AG08395 (cell line): ENCODE data around the gene FCHSD2.
"Not testable (repeated sequence)": the region's sequence is repeated elsewhere in the genome, so short reads cannot be mapped to it uniquely, and the experiment has no call there.

Experiments used
- DNase-seq: peaks from one replicate; pipeline ENCODE4 v3.0.0; 2012; ENCODE audit warnings: mixed read lengths, low spot score

Gene FCHSD2

DNA sequence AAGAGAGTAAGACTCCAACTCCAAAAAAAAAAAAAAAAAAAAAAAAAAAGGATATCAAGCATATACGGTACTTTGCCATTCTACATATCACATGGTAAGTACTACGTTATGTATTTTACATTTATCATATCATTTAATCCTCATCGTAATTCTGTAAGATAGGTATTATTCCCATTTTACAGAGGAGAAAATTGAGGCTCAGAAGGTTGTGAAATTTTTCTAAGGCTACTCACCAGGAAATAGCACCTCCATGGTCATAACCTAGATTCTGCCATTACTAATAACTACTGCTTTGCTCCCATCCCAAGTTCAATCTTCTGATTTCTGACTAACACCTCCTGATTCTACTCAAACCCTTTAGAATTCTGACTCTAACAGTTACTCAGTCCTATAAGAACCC, 138.0 kb downstream of the FCHSD2 start:
- DNase-seq, result no peak

DNA sequence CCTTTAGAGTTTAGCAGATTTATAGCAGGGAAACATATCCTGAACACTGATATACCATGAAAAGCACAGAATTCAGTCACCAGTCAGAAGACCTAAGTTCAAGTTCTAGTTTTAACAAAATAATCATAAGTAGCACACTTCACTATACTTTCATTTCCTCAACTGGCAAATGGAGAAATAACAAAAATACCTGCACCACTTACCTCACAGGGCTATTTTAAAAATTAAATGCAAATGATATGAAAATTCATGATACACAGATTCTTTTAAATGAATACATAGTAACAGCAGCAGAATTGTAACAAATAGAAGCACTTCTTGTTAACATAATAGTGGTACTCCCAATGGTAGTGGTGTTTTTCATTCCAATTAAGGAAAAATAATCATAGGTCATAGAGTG, 139.0 kb downstream of the FCHSD2 start:
- no peak for DNase-seq

DNA sequence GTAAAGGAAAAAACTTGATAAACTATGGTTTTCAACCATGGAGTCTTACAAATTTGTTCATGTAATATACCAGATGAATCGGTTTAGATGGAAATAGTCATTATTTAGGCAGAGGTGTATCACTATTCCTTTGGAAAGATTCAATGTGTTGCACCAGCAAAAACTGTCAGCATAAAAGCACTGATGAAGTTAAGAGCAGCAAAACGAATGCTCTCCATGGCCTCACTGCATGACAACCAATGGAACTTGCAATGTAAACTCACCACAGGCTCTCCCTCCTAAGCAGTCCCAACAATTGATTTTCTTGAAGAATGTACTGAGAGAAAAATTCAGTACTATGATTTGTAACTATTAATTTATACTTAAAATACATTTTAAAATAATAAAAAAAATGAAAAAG, 139.9 kb downstream of the FCHSD2 start:
- DNase-seq, result no peak

DNA sequence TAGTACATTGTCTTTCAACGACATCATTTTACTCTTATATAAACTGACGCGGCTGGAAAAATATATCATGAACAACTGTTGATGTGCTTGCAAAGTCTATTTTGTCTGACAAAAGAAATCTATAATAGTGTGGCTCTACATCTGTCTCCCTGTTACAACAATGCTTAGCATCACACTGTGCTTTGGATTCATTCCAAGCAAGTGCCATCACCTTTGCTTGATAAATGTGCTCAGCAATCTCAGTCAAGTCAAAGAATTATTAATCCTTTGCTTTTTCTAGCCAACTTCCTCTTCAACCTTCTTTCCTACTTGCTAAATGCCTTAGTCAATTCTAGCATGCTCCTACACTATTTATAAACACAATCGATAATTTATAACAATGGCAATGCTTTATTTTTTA, 140.5 kb downstream of the FCHSD2 start:
- DNase-seq, result no peak

DNA sequence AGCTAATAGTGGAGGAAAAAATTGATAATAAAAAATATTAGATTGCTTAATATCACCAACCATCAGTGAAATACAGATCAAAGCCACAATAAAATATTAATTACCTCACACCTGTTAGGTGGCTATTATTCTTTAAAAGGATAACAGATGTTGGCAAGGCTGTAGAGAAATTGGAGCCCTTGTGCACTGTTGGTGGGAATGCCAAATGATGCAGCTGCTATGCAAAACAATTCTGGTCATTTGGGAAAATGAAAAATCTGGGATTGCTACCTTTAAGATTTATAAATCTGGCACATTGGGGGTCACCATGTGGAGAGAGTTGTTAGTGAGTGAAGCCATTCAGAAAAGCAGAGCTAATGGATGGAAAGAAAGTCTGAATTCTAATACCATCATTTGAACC, 143.4 kb downstream of the FCHSD2 start:
- DNase-seq, result no peak

DNA sequence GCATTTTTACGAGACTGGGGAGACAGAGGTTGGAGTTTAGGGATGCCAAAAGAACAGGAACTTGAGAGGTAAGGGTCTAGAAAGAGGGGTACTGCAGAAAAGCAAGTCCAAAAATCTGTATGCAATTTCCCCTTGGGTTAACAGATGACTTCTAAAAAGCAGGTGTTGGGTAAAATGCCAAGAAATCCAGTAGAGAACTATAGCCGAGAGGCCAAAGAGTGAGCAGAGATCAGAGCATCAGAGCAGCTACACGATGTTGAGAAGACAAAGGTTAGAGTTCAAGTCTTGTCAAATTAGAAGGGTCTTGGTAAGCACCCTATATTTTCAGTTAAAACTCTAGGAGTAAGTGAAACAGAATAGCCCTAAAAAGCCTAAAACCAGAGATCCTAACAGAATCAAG, 145.2 kb downstream of the FCHSD2 start:
- DNase-seq, result no peak

DNA sequence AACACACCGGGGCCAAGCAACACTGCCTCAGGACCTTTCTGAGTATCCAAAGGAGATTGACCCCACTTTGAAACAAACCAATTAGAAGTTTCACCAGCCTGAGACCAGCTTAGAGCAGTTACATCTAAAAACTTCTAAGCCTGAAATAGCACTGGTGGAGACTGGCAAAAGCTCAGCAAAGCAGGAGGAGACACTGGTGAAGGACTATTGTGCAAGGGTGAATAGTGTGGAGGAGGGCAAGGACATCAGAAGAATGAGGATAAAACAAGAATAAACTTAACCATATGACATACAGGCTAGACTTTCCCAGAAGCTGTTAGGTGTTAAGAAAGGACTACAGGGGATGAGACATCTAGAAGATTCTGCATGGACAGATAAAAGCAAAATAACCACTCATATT, 152.4 kb downstream of the FCHSD2 start:
- DNase-seq, result peak; percentile 25

DNA sequence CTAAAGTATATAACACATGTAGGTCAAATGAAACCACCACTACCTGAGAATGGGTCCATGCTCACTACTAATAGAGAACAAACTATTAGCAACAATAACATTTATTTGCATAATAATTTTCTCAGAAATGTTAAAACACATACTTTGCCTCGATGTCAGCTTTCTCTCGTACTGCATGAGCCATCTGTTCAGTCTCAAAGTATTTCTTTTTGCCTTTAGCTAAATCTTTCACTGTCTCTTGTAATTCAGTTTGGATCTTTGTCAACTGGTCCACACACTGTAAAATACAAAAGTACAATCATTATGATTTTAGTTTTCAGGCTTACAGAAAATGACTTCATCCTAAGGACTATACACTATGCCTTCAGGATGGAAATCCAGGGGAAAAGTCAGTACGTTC, 153.3 kb downstream of the FCHSD2 start:
- no peak for DNase-seq

DNA sequence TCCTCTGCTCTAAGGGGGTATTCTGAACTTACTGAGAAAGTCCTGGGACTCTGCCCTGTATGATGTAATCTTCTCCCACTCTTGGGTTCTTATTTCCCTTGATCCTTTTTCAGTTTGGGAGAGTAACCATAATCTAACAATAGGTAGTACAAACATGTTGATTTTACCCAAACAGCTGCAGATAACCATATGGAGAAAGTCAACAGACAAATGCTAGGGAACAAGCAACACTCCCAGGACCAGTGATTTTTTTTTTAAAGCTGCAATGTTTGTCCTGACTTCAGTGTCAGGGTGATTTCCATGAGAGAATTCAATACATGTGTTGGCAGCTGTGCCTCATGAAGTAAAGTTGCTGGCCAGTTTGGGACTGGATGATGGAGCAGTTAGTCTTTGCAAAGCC, 156.5 kb downstream of the FCHSD2 start:
- no peak for DNase-seq

DNA sequence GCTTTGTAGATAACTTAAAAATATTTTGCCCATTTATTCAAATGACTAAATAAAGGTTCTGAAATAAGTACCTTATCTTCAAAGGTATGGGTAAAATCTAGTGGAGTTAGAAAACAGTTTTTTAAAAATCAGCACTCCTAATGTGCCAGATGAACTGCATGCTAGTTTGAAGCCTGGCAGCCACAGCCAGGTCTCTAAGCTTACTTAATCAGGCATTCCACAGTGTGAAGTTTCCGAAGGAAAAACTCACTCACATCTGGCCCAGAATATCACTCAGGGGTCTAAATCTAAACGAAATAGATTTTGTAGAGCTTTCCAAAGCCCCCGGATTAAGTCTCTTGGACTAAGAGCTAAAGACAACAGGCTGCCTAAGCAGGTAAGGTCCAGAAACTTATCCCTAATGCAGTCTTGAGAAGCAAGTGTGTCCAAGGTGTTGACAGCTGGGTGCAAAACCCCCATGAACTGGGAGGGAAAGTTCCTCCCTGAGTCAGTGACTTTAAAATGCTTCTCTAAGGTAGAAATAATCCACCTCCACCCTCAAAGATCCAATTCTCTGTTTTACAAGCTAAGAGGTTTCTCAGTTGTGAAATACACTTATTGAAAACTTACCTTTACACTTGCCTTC, 157.6 kb downstream of the FCHSD2 start:
- no peak for DNase-seq

DNA sequence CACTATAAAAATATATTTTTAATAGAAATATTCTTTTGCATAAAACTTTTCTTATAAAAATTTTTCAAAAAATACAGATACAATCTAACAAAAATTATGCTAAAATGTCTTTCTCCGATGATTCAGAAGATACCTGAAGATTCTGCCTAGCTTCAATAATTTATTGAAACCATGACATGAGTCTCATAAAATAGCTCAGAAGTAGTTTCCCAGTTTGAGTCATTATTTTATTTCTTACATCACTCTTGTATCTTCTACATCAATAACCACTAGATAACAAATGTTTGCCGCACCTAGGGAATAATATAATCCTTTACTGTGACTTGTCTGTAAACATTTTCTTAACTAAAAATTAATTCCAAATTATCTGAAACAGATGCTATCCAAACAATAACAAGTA, 158.6 kb downstream of the FCHSD2 start:
- no peak for DNase-seq

DNA sequence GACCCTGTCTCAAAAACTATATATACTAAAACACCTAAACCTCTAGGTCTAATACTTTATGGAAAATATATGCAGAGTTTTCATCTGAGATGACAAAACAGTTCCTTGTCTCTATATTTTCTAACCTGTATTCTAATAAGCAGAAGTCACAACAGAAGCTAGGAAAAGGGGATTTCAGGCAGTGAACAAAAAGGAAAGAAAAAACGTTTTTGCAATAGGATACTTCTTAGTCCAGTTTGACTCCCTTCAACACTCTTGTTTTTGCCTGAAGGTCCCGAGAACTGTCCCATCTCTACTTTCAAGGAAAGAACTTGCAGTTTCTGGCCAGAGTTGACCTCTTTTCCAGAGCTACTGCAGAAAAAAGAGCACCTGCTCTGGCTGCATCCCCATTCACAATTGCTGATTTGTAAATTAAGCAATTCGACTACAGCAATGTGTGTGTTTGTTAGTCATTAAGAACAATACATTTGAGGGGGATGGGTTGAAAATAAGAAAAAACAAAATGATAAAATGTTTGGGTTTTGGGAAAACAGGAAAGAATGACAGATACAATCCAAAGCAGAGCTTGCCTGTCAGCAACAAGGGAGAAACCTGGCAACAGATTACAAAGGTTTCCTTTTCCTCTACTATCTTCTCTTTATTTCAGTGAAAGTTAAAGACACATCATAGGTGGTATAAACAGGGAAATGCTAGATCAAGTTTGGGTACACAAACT, 160.0 kb downstream of the FCHSD2 start:
- no peak for DNase-seq

DNA sequence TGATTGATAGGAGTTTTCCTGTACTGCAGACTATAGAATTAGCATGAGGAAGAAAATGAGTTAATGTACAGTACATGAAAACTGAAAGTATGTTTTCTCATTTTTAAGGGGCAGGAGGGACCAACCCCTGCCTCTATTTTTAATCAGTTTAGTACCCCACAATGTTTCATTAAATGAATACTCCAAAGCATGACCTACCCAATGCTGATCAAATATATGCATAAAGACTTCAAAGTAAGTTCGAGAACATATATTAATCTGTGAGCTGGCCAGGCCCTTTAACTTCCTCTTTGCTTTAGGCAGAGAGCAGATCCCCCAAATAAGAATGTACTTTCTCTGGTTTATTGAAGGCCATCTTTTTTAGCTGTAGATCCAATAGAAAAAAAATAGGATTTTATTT, 161.0 kb downstream of the FCHSD2 start:
- no peak for DNase-seq

DNA sequence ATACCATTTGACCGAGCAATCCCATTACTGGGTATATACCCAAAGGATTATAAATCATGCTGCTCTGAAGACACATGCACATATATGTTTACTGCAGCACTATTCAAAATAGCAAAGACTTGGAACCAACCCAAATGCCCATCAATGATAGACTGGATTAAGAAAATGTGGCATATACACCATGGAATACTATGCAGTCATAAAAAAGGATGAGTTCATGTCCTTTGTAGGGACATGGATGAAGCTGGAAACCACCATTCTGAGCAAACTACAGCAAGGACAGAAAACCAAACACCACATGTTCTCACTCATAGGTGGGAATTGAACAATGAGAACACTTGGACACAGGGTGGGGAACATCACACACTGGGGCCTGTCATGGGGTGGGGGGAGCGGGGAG, 164.3 kb downstream of the FCHSD2 start:
- not testable (repeated sequence) for DNase-seq

DNA sequence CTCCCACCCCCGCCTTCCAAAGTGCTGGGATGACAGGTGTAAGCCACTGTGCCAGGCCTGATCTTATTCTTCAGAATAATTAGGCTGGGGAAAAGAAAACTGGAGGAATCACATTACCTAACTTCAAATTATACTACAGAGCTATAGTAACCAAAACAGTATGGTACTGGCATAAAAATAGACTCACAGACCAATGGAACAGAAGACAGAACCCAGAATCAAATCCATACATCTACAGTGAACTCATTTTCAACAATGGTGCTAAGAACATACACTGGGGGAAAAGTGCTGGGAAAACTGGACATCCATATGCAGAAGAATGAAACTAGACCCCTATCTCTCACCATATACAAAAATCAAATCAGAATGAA, 165.6 kb downstream of the FCHSD2 start:
- not testable (repeated sequence) for DNase-seq

DNA sequence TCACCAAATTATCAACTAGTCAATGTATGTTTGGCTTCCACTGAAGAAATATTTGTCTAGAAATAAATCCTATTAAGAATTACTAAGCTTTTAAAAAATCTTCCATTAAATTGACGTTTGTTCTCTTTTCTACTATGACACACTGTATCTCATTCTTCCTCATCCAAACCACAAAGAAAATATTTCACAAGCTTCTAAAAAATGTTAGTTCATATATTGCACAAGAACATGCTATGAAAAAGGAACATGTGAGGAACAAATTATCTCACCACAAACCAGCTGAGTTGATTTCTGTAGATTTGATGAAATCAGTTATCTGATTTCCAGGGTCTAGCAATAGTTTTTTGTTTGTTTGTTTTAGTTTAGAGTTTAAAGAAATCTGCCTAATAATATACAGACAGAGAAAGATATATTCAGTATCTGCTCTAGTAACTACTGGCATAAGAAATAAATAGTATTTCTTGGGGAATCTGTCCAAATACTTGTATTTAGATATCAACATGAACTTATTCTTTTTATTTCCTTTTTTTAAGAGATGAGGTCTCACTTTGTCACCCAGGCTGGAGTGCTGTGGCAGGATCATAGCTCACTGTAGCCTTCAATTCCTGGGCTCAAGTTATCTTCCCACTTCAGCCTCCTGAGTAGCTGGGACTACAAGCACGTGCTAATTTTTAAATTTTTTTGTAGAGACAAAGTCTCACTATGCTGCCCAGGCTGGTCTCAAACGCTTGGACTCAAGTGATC, 166.2 kb downstream of the FCHSD2 start:
- peak; percentile 60 for DNase-seq

DNA sequence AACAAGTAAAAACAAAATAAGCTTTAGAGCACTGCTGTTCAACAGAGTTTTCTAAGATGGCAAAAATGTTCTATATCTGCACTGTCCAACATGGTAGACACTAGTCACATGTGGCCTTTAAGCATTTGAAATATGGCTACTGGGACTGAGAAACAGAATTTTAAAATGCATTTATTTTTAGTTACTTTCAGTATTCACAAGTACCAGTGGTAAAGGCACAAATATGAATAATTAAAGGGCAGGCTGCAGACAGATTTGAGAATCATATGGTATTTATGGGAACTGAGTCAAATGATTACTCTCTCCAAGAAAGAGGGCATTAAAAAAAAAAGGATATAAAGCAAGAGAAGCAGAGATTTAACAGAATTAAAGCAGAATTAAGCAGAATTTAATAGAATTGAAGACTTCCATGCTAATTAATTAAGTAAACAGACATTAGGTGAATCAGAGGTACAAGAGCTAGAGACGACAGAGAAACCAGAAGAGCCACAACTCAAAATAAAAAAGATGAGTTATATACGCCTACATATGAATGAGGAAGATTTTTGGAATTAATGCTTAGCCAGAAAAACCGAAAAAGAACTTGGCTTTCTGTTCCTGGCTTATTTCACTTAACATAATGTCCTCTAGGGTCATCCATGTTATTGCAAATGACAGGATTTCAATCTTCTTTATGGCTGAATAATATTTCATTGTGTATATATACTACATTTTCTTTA, 167.5 kb downstream of the FCHSD2 start:
- DNase-seq, result no peak

DNA sequence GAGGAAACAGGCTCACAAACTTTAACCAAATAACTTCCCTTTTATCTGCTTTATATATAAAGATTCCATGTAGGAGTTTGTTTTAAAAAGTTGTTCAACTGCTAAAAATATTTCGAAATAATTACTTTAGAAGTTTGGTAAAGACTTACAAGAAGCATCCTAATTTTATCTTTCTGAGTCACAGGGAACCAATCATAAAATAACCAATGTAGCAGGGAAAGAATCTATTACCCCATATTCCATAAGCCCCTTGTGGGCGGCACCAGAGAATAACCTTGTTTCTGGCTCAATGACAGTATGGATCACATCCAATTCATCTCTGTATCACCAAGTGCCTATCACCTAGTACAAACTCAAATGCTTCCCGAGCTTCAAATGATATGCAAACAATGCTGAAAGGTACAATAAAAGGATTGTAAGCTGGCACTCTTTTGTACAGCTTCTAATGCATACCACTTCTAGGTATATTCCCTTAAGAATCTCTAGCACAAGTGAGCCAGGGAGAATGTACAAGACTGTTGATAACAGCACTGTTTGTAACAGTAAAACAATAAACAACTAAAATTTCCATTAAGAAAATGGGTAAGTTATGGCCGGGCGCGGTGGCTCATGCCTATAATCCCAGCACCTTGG, 169.5 kb downstream of the FCHSD2 start:
- peak; percentile 37 for DNase-seq

DNA sequence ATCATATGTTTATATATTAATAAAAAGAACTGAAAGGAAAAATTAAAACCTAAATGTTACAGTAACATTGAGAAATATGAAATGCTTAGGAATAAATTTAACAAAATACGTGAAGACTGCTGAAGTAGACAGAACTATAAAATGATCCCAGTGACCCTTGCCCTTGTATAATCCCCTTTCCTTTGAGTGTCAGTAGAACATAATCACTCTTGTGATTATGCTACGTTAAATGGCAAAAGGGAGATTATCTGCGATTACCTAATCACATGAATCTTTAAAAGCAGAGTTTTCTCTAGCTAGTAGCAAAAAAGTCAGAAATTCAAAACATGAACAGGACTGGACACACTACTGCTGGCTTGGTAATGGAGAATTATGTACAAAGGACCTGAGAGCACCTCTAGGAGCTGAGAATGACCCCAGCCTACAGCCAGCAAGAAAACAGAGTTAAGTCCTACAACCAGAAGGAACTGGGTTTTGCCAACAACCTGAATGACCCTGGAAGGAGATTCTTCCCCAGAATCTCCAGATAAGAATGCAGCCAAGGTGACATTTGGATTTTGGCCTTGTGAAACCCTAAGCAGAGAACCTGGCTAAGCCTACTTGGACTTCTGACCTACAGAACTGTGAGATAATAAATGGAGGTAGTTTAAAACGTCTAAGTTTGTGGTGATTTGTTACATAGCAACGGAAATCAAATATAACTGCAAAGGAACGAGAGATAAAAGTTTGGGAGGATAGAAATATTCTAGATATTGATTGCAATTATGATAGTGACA, 170.7 kb downstream of the FCHSD2 start:
- no peak for DNase-seq

DNA sequence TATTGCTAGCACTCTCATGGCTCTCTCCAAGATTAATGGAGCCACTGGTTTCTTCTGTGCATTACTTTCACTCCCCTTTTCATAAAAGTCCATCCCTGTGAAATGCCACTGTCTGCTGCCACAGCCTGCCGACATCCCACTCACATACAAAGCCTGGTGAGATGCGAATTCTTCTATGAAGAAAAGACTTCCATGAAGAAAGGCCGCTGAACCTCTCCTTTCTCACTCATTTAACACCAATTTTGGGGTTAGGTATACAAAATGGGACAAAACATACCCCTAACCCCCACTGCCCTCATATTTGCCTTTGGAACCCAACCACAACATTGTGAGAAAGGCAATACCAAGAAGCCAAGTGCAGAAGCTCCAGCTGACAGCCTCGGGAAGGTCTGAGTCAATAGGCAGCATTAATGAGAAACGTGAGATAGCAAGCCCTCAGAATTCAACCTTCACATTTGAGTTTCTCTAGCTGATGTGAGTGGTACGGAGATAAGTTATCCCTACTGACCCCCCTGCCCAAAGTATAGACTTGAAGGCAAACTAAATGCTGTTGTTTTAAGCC, 171.5 kb downstream of the FCHSD2 start:
- no peak for DNase-seq

DNA sequence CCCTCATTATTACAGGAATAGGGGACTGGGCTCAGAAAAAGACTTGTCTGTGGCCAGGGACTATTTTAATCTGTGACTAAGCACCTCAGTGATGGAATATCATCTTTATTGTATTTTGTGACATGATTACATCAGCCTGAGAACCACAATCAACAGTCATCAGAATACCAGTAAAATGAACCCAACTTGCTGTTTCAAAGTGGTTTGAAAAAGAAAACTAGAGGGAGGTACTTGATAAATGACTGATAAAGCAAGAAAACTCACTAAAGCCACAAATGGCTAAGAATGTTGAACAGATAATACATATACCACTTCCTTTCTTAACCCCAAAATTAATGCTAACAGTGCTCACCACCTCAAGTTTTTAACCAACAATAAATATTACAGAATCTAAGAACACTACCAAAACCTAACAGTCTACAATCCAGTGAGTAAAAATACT, 172.2 kb downstream of the FCHSD2 start:
- peak; percentile 50 for DNase-seq
